D341Med (cell line): ENCODE results near the gene COL21A1.

Experiments
- DNase-seq: peaks from one replicate; pipeline ENCODE4 v3.0.0; 2012; ENCODE audit warnings: low spot score

The COL21A1 gene

GRCh38 chr6:56106231-56106630 is 141.1 kb downstream of the COL21A1 start:
- DNase-seq, result no peak

- no peak for DNase-seq
Observed at GRCh38 chr6:56104591-56104990, 142.8 kb downstream of the COL21A1 start.

- DNase-seq, result no peak
Observed at GRCh38 chr6:56102216-56102615, 145.2 kb downstream of the COL21A1 start.

GRCh38 chr6:56101141-56101553 is 146.2 kb downstream of the COL21A1 start:
- no peak for DNase-seq

GRCh38 chr6:56096946-56097621 is 150.3 kb downstream of the COL21A1 start:
- no peak for DNase-seq

- DNase-seq, result no peak
Observed at GRCh38 chr6:56096541-56096940, 150.8 kb downstream of the COL21A1 start.

- no peak for DNase-seq
Observed at GRCh38 chr6:56093776-56094175, 153.6 kb downstream of the COL21A1 start.

- DNase-seq, result no peak
Observed at GRCh38 chr6:56091159-56091869, 156.1 kb downstream of the COL21A1 start.

GRCh38 chr6:56088641-56089040 is 158.7 kb downstream of the COL21A1 start:
- DNase-seq, result no peak

GRCh38 chr6:56087421-56087820 is 160.0 kb downstream of the COL21A1 start:
- no peak for DNase-seq

GRCh38 chr6:56079751-56080540 is 167.4 kb downstream of the COL21A1 start:
- no peak for DNase-seq

GRCh38 chr6:56076033-56076432 is 171.3 kb downstream of the COL21A1 start:
- no peak for DNase-seq

- DNase-seq, result no peak
Observed at GRCh38 chr6:56073761-56074160, 173.6 kb downstream of the COL21A1 start.

GRCh38 chr6:56073315-56073714 is 174.1 kb downstream of the COL21A1 start:
- no peak for DNase-seq

- DNase-seq, result no peak
Observed at GRCh38 chr6:56072856-56073255, 174.5 kb downstream of the COL21A1 start.

- DNase-seq, result no peak
Observed at GRCh38 chr6:56065408-56065807, 182.0 kb downstream of the COL21A1 start.

- DNase-seq, result no peak
Observed at GRCh38 chr6:56062836-56063235, 184.5 kb downstream of the COL21A1 start.

- DNase-seq, result no peak
Observed at GRCh38 chr6:56058636-56059035, 188.7 kb downstream of the COL21A1 start.

- no peak for DNase-seq
Observed at GRCh38 chr6:56055081-56055704, 192.2 kb downstream of the COL21A1 start.

- no peak for DNase-seq
Observed at GRCh38 chr6:56051202-56051598, 196.2 kb downstream of the COL21A1 start.

GRCh38 chr6:56050530-56051201 is 196.7 kb downstream of the COL21A1 start:
- DNase-seq, result no peak

- no peak for DNase-seq
Observed at GRCh38 chr6:56048601-56049000, 198.8 kb downstream of the COL21A1 start.
